Measurements from ENCODE around the gene SSC4D. TPM values are rescaled to one million over a fixed set of nuclear protein-coding genes. Genes with fewer than 3 reads are reported as not detected.
A peak's percentile ranks its signal among the peaks of the same experiment; 100 is the strongest.

Gene SSC4D
- total and polyA plus RNA-seq, 9 of the 15 experiments (the other 6 are each of a cell fraction or from before 2014, with no cell fraction given) = 0.06 to 1.1 (median 0.85) TPM; not detected in 1

- peak; percentile 0 for TF ChIP-seq CTCFL (IDR thresholded peaks at IDR 0.05; ENCODE audit: borderline replicate concordance, insufficient read depth, low read depth, low read length, poor library complexity, severe bottlenecking)
- TF ChIP-seq XRCC5 (IDR thresholded peaks at IDR 0.05; ENCODE audit: low read depth, low read length) = no peak
- TF ChIP-seq TBP (optimal IDR thresholded peaks at IDR 0.05; ENCODE audit: low read depth, low read length) = peak; percentile 97
- TF ChIP-seq ARID4B (CRISPR knock-in tag; IDR thresholded peaks at IDR 0.05) = peak; percentile 87
- TF ChIP-seq GATAD2B (IDR thresholded peaks at IDR 0.05; ENCODE audit: borderline replicate concordance) = 0 out of 2 replicates have a peak, but pooled peaks have one; percentile 45
- peak; percentile 53 for TF ChIP-seq RB1 (IDR thresholded peaks at IDR 0.05; ENCODE audit: low read depth)
- TF ChIP-seq NFIX (CRISPR knock-in tag; IDR thresholded peaks at IDR 0.05; ENCODE audit: low read depth) = no peak
- TF ChIP-seq STAT5A (IDR thresholded peaks at IDR 0.05; ENCODE audit: borderline replicate concordance, low read length) = no peak
- no peak for TF ChIP-seq C11orf30 (IDR thresholded peaks at IDR 0.05; ENCODE audit: low read depth)
- TF ChIP-seq CBX3 (IDR thresholded peaks at IDR 0.05; ENCODE audit: borderline replicate concordance in 1 of 2, low read length in 2 of 2) = peak in 1 of 2 experiments; percentile 17; a peak in 1 of 3 replicates
- TF ChIP-seq SP2 (IDR thresholded peaks at IDR 0.05; ENCODE audit: extremely low read depth, low read depth, low read length, poor library complexity, severe bottlenecking) = no peak
- TF ChIP-seq ZNF134 (CRISPR knock-in tag; conservative IDR thresholded peaks at IDR 0.05) = no peak
Observed at GRCh38 chr7:76358481-76359110, 50.9 kb downstream of the SSC4D start, which contains the start of gene YWHAG (continued).

Data from K562 (cell line).